K562 (cell line): ENCODE data around the gene MYPN. TPM values are rescaled to one million over a fixed set of nuclear protein-coding genes. Genes with fewer than 3 reads are reported as not detected.

Experiments
- ATAC-seq: fragments of 200-7000 bp; cut with Tn5 transposase; 3 replicates; pipeline ENCODE4 v1.9.1; 2020; ENCODE audit warnings: moderate library complexity
- BruUV-seq: library from RNA; stranded (reverse); fragments of 400-500 nt; replicated peaks from 2 replicates; lab custom pipeline; 2021; lab: Mats Ljungman, UMichigan
- CTCF ChIA-PET: fragments of 300-600 bp; formaldehyde crosslinking; extraction: SDS; loops from one replicate; lab custom pipeline; 2021; ENCODE audit warnings: low intra/inter-chr PET ratio; lab: Yijun Ruan, JAX
- POLR2A ChIA-PET: fragments of 300-600, 350-650 bp; sonication (Branson Sonifier 250); formaldehyde crosslinking; extraction: SDS; loops from one replicate; lab custom pipeline; 2021; ENCODE audit warnings: antibody characterized with exemption, inconsistent platforms; lab: Yijun Ruan, JAX
- DNase-seq, 4 experiments: peaks; one replicate each; pipeline versions ENCODE4 v3.0.0 to v3.0.0-alpha.2; 2011 to 2018; ENCODE audit warnings: low spot score in 3 of 4, mixed read lengths in 3 of 4; ENCODE audit errors: extremely low read depth in 1 of 4
- FAIRE-seq: peaks from 2 replicates; lab custom pipeline; 2011; peaks lifted over from hg19 to GRCh38; lab: Jason Lieb, UNC
- H2AFZ ChIP-seq: 2 replicates; pipeline ENCODE4 v1.6.0; 2011; ENCODE audit warnings: low read depth, low read length, control low read depth, inconsistent platforms
- H3K27ac ChIP-seq: fragments of 200-600 bp; 3 replicates; pipeline ENCODE4 v1.8.0; 2011; ENCODE audit warnings: low read depth, mild to moderate bottlenecking, control low read depth, inconsistent platforms, low read length, moderate library complexity, mixed read lengths; ENCODE audit errors: extremely low read depth
- H3K27me3 ChIP-seq, 2 experiments: fragments of 300-600 bp in 1 of 2; 2 replicates in 1 of 2; 3 replicates in 1 of 2; pipeline versions ENCODE4 v1.6.0 to v1.8.0; 2011; ENCODE audit warnings: inconsistent platforms in 2 of 2, low read length in 2 of 2, mild to moderate bottlenecking in 1 of 2, mixed read lengths in 1 of 2, moderate library complexity in 1 of 2; ENCODE audit not compliant: control insufficient read depth in 2 of 2, insufficient read depth in 2 of 2
- H3K36me3 ChIP-seq: fragments of 300-600 bp; 3 replicates; pipeline ENCODE4 v1.8.0; 2011; ENCODE audit warnings: mild to moderate bottlenecking, low read length, inconsistent platforms; ENCODE audit not compliant: control insufficient read depth, insufficient read depth
- H3K4me1 ChIP-seq, 2 experiments: fragments of 200-600 bp in 1 of 2; replicated peaks in 1 of 2; 2 replicates in 1 of 2; 3 replicates in 1 of 2; pipeline versions ENCODE4 v1.5.1 to v1.8.0; 2011; ENCODE audit warnings: inconsistent platforms in 2 of 2, low read length in 2 of 2, mild to moderate bottlenecking in 1 of 2, mixed read lengths in 1 of 2, moderate library complexity in 1 of 2; ENCODE audit not compliant: control insufficient read depth in 2 of 2, insufficient read depth in 2 of 2
- H3K4me2 ChIP-seq: 2 replicates; pipeline ENCODE4 v1.6.1; 2011; ENCODE audit warnings: low read length, control low read depth, inconsistent platforms, mixed read lengths; ENCODE audit not compliant: insufficient read depth
- H3K4me3 ChIP-seq: fragments of 200-600 bp; sonication (generic), shearing (Covaris generic); 2 replicates; pipeline ENCODE4 v1.5.1; 2016; ENCODE audit warnings: control low read depth, inconsistent platforms
- H3K79me2 ChIP-seq: fragments of 200-600 bp; 3 replicates; pipeline ENCODE4 v1.8.0; 2011; ENCODE audit warnings: low read length, inconsistent platforms; ENCODE audit not compliant: control insufficient read depth, insufficient read depth
- H3K9ac ChIP-seq, 2 experiments: 2 replicates each; pipeline versions ENCODE4 v1.6.0 to v1.6.1; 2011; ENCODE audit warnings: low read depth in 2 of 2, low read length in 2 of 2, control low read depth in 1 of 2, inconsistent platforms in 1 of 2, mild to moderate bottlenecking in 1 of 2, mixed read lengths in 1 of 2; ENCODE audit not compliant: insufficient read depth in 1 of 2
- H3K9me1 ChIP-seq: one replicate; pipeline ENCODE4 v1.6.0; 2011; ENCODE audit warnings: inconsistent platforms, mild to moderate bottlenecking, low read length, moderate library complexity; ENCODE audit not compliant: control insufficient read depth, insufficient read depth
- H3K9me3 ChIP-seq: replicated peaks from 2 replicates; pipeline ENCODE4 v1.5.1; 2011; ENCODE audit warnings: low read depth, low read length, inconsistent platforms; ENCODE audit not compliant: control insufficient read depth, insufficient read depth
- H4K20me1 ChIP-seq: replicated peaks from 2 replicates; pipeline ENCODE4 v1.6.1; 2011; ENCODE audit warnings: low read length, inconsistent platforms, mixed read lengths; ENCODE audit not compliant: control insufficient read depth, insufficient read depth
- ARID3A ChIP-seq: IDR thresholded peaks from 2 replicates; pipeline ENCODE4 v1.6.1; 2012; ENCODE audit warnings: low read depth, low read length, improper control_type of control experiment, borderline replicate concordance
- DEAF1 ChIP-seq: fragments of 450-650 bp; formaldehyde crosslinking; IDR thresholded peaks from 2 replicates; pipeline ENCODE4 v1.4.0; 2020; ENCODE audit warnings: mild to moderate bottlenecking, moderate library complexity
- ELK1 ChIP-seq: sonication (generic); formaldehyde crosslinking; IDR thresholded peaks from 2 replicates; pipeline ENCODE4 v1.8.1; 2022; ENCODE audit warnings: missing genetic modification reagents
- ELK3 ChIP-seq: fragments of 450-650 bp; formaldehyde crosslinking; IDR thresholded peaks from 2 replicates; pipeline ENCODE4 v1.4.0; 2020; ENCODE audit warnings: mild to moderate bottlenecking
- ERF ChIP-seq: fragments of 450-650 bp; formaldehyde crosslinking; IDR thresholded peaks from 2 replicates; pipeline ENCODE4 v1.4.0; 2020; ENCODE audit warnings: mild to moderate bottlenecking, mixed read lengths
- ETS2 ChIP-seq: IDR thresholded peaks from 2 replicates; pipeline ENCODE4 v1.6.1; 2016; ENCODE audit warnings: borderline replicate concordance, missing genetic modification characterization, mild to moderate bottlenecking, moderate library complexity, missing compliant biosample characterization; ENCODE audit not compliant: poor library complexity, severe bottlenecking
- IFI16 ChIP-seq: fragments of 250-450 bp; sonication (Bioruptor Pico); IDR thresholded peaks from 2 replicates; pipeline ENCODE4 v2.1.2; 2022; ENCODE audit warnings: mild to moderate bottlenecking, inconsistent platforms
- L3MBTL2 ChIP-seq: fragments of 450-650 bp; IDR thresholded peaks from 2 replicates; pipeline ENCODE4 v1.6.1; 2016; ENCODE audit warnings: mild to moderate bottlenecking, moderate library complexity
- LCOR ChIP-seq: sonication (generic); formaldehyde crosslinking; IDR thresholded peaks from 2 replicates; pipeline ENCODE4 v1.8.0; 2022; ENCODE audit warnings: mild to moderate bottlenecking, missing genetic modification reagents
- NFE2 ChIP-seq: IDR thresholded peaks from 2 replicates; pipeline ENCODE4 v1.6.1; 2014; ENCODE audit warnings: antibody characterized with exemption, low read depth
- RBM25 ChIP-seq: fragments of 200-400 bp; formaldehyde crosslinking; IDR thresholded peaks from 2 replicates; pipeline ENCODE4 v1.6.1; 2018; ENCODE audit warnings: low read length, low read depth, moderate library complexity; ENCODE audit not compliant: severe bottlenecking
- STAT5A ChIP-seq: IDR thresholded peaks from 2 replicates; pipeline ENCODE4 v1.6.1; 2012; ENCODE audit warnings: low read length, inconsistent platforms, borderline replicate concordance
- ZBTB43 ChIP-seq: sonication (generic); formaldehyde crosslinking; IDR thresholded peaks from 2 replicates; pipeline ENCODE4 v1.8.0; 2023; ENCODE audit warnings: mild to moderate bottlenecking, missing genetic modification reagents
- ZNF316 ChIP-seq: fragments of 450-650 bp; IDR thresholded peaks from 2 replicates; pipeline ENCODE4 v1.6.1; 2016
- WGBS: fragments of 100-300 bp; shearing (Covaris generic); methylation state at CpG from one replicate; pipeline ENCODE4 v1.1.6; 2016; ENCODE audit warnings: low coverage, mixed read lengths; ENCODE audit not compliant: insufficient coverage; ENCODE audit errors: missing lambda C conversion rate; 5-methylcytosine and 5-hydroxymethylcytosine counted together
- in situ Hi-C: fragments of 300-500 bp; cut with MboI; formaldehyde crosslinking; loops from 4 replicates; pipeline ENCODE4 v1.15.0; 2018; ENCODE audit warnings: inconsistent platforms, mixed read lengths
- intact Hi-C: fragments of 100-400 bp; cut with micrococcal nuclease; formaldehyde crosslinking; loops from 2 replicates; pipeline ENCODE4 v1.14.2; 2022
- polyA plus RNA-seq, 8 experiments: library from polyadenylated mRNA; depleted of rRNA in 4 of 8; stranded (reverse) in 5 of 8; unstranded in 3 of 8; fragments of >200 nt; fragmentation: Nextera tagmentation in 2 of 8; fragmentation: Illumina TruSeq in 1 of 8; extraction: Ambion mirVana in 2 of 8; extraction: Trizol in 1 of 8; gene quantifications; 2 replicates each; pipeline versions ENCODE4 v1.2.1 to v1.2.3, GENCODE V29; 2011 to 2014; ENCODE audit warnings: inconsistent platforms in 1 of 8, missing spikeins in 1 of 8
- total RNA-seq, 7 experiments: library from RNA; depleted of rRNA in 6 of 7; stranded (reverse); fragments of >200 nt in 6 of 7; fragmentation: Illumina TruSeq in 2 of 7; extraction: Trizol in 2 of 7; gene quantifications; 2 replicates each; pipeline versions ENCODE4 v1.2.1 to v1.2.3, GENCODE V29; 2011 to 2021; ENCODE audit warnings: low replicate concordance in 1 of 7

The MYPN gene
- total and polyA plus RNA-seq, 9 of the 15 experiments (the other 6 are each of a cell fraction or from before 2014, with no cell fraction given), result not detected

- TF ChIP-seq L3MBTL2 (peak; percentile 37; the same call in 1 of the 2 replicates), LCOR (CRISPR knock-in tag) (no peak), RBM25 (peak; percentile 24), ZNF316 (peak; percentile 65), ERF (CRISPR knock-in tag) (no peak), DEAF1 (CRISPR knock-in tag) (no peak)
- TF ChIP-seq, all 486 proteins: peak for 6
Observed at GRCh38 chr10:68080853-68081431, 28.3 kb upstream of the MYPN start (continued).

GRCh38 chr10:68081916-68082315, 27.4 kb upstream of the MYPN start:
- Histone ChIP-seq H4K20me1 (no peaks in the 10 kb centered on the region), H3K27ac (no peak overlapping the region), H3K4me3 (no peak overlapping the region), H3K9me1 (no peaks in the 10 kb centered on the region), H2AFZ (peak overlapping the region; percentile 20; the same call in 1 of the 2 replicates), H3K36me3 (no peaks in the 10 kb centered on the region), H3K9ac (no peak overlapping the region), H3K4me1 (no peaks in the 10 kb centered on the region), H3K4me2 (no peak overlapping the region), H3K27me3 (no peaks in the 10 kb centered on the region), H3K79me2 (no peaks in the 10 kb centered on the region), H3K9me3 (no peaks in the 10 kb centered on the region)
- WGBS, result 52% methylated on average over 6 of the region's 6 CpGs
- DNase-seq (no peak), ATAC-seq (no peak), FAIRE-seq (no peak)
- POLR2A ChIA-PET, result interaction anchor here (1.0 kb wide), 1 partner anchor 9 kb away, joined by 5 read pairs; no protein-coding TSS in a partner anchor
- no TSS peak for BruUV-seq
- CTCF ChIA-PET, result no interaction called here
- intact Hi-C loops, result loop anchor here (5.0 kb wide), 1 partner anchor 75 kb away; no protein-coding TSS in a partner anchor
- in situ Hi-C loops, result no loop called here
- no peak for TF ChIP-seq ELK1
- TF ChIP-seq ZBTB43 (CRISPR knock-in tag), result no peak
- no peak for TF ChIP-seq ETS2 (tag)
- no peak for TF ChIP-seq ARID3A
- no peak for TF ChIP-seq IFI16
- TF ChIP-seq NFE2, result no peak
- TF ChIP-seq STAT5A, result no peak
- no peak for TF ChIP-seq ELK3 (CRISPR knock-in tag)
